Epithelial cell of proximal tubule (primary cell): ENCODE measurements around the gene RRP1B. TPM values are rescaled to one million over a fixed set of nuclear protein-coding genes. Genes with fewer than 3 reads are reported as not detected.
"Not testable (repeated sequence)": the region's sequence is repeated elsewhere in the genome, so short reads cannot be mapped to it uniquely, and the experiment has no call there.

ENCODE experiments used
- DNase-seq: peaks from one replicate; pipeline ENCODE4 v3.0.0-alpha.2; 2011; ENCODE audit warnings: low read depth
- H3K4me3 ChIP-seq: 2 replicates; pipeline ENCODE4 v1.5.1; 2011; ENCODE audit warnings: low read depth, mild to moderate bottlenecking, low read length
- CTCF ChIP-seq: conservative IDR thresholded peaks from 2 replicates; pipeline ENCODE4 v1.5.1; 2012; ENCODE audit warnings: low read depth, mild to moderate bottlenecking, low read length
- total RNA-seq: library from RNA; depleted of rRNA; stranded (reverse); fragments of >200 nt; gene quantifications from 2 replicates; pipeline ENCODE4 v1.2.3, GENCODE V29; 2015

Gene RRP1B
- total RNA-seq, 1 donor from 2014 or later = 37.6 TPM

GRCh38 chr21:43691801-43692200 is 32.4 kb downstream of the RRP1B start:
- H3K4me3 ChIP-seq = no peak overlapping the region
- TF ChIP-seq CTCF = no peak
- DNase-seq = no peak

GRCh38 chr21:43692949-43693348 is 33.6 kb downstream of the RRP1B start:
- no peak overlapping the region for H3K4me3 ChIP-seq
- no peak for TF ChIP-seq CTCF
- no peak for DNase-seq

- TF ChIP-seq CTCF = no peak
- H3K4me3 ChIP-seq = no peak overlapping the region
- no peak for DNase-seq
Measured at GRCh38 chr21:43693981-43694380, 34.6 kb downstream of the RRP1B start.

GRCh38 chr21:43694437-43695079 is 35.2 kb downstream of the RRP1B start:
- no peak for TF ChIP-seq CTCF
- DNase-seq = no peak
- no peak overlapping the region for H3K4me3 ChIP-seq

GRCh38 chr21:43696214-43696613 is 36.9 kb downstream of the RRP1B start:
- no peak overlapping the region for H3K4me3 ChIP-seq
- no peak for TF ChIP-seq CTCF
- no peak for DNase-seq

- H3K4me3 ChIP-seq = no peak overlapping the region
- TF ChIP-seq CTCF = no peak
- no peak for DNase-seq
Measured at GRCh38 chr21:43697758-43698643, 38.6 kb downstream of the RRP1B start.

- DNase-seq, H3K4me3 ChIP-seq: not testable (repeated sequence)
Measured at GRCh38 chr21:43699492-43699777, 40.1 kb downstream of the RRP1B start.
